H1 (cell line): Measurements from ENCODE around the gene STIL. TPM values are rescaled to one million over a fixed set of nuclear protein-coding genes. Genes with fewer than 3 reads are reported as not detected.

ENCODE experiments used
- CTCF ChIA-PET: fragments of 300-600 bp; sonication (Branson Sonifier 250); formaldehyde crosslinking; loops from one replicate; lab custom pipeline; 2021; ENCODE audit not compliant: partially characterized antibody; lab: Charles Lee
- POLR2A ChIA-PET: fragments of 300-600 bp; sonication (Branson Sonifier 250); formaldehyde crosslinking; loops from one replicate; lab custom pipeline; 2021; ENCODE audit warnings: inconsistent platforms; ENCODE audit not compliant: partially characterized antibody; lab: Charles Lee
- DNase-seq, 2 experiments: peaks; one replicate each; pipeline versions ENCODE4 v3.0.0 to v3.0.0-alpha.2; 2010 to 2022; ENCODE audit warnings: low spot score in 2 of 2, low read depth in 1 of 2, mixed read lengths in 1 of 2
- FAIRE-seq: peaks from 2 replicates; lab custom pipeline; 2011; peaks lifted over from hg19 to GRCh38; lab: Jason Lieb, UNC
- H2AFZ ChIP-seq: 2 replicates; pipeline ENCODE4 v1.8.1; 2012; ENCODE audit warnings: low read length, inconsistent platforms
- H2AK5ac ChIP-seq: 2 replicates; pipeline ENCODE4 v1.6.1; 2013; ENCODE audit warnings: low read depth, low read length
- H2BK120ac ChIP-seq: replicated peaks from 2 replicates; pipeline ENCODE3; 2013; ENCODE audit warnings: low read depth, low read length, inconsistent platforms
- H2BK12ac ChIP-seq: 2 replicates; pipeline ENCODE4 v1.6.1; 2013; ENCODE audit warnings: low read depth, low read length
- H2BK15ac ChIP-seq: 2 replicates; pipeline ENCODE4 v1.6.1; 2013; ENCODE audit warnings: low read length
- H2BK20ac ChIP-seq: 2 replicates; pipeline ENCODE4 v1.6.1; 2013; ENCODE audit warnings: low read length
- H2BK5ac ChIP-seq: 2 replicates; pipeline ENCODE4 v1.6.1; 2013; ENCODE audit warnings: low read depth, low read length
- H3K14ac ChIP-seq: 2 replicates; pipeline ENCODE4 v1.6.1; 2013; ENCODE audit warnings: inconsistent platforms; ENCODE audit not compliant: insufficient read length
- H3K18ac ChIP-seq: 2 replicates; pipeline ENCODE4 v1.6.1; 2013; ENCODE audit warnings: low read length; ENCODE audit errors: extremely low read depth
- H3K23ac ChIP-seq: 2 replicates; pipeline ENCODE4 v1.6.1; 2013; ENCODE audit warnings: inconsistent platforms; ENCODE audit not compliant: insufficient read length
- H3K23me2 ChIP-seq: 2 replicates; pipeline ENCODE4 v1.6.1; 2013; ENCODE audit warnings: low read depth, low read length
- H3K27ac ChIP-seq: 2 replicates; pipeline ENCODE4 v1.6.1; 2011; ENCODE audit warnings: low read depth, low read length, inconsistent platforms
- H3K27me3 ChIP-seq, 4 experiments: replicated peaks in 1 of 4; 1 replicate in 1 of 4; 2 replicates in 3 of 4; pipeline versions ENCODE4 v1.6.1 to v1.8.1; 2011 to 2013; ENCODE audit warnings: low read length in 3 of 4, mild to moderate bottlenecking in 3 of 4, inconsistent platforms in 2 of 4, mixed read lengths in 2 of 4, moderate library complexity in 1 of 4; ENCODE audit not compliant: control insufficient read depth in 3 of 4, insufficient read depth in 3 of 4; ENCODE audit errors: extremely low read depth in 1 of 4
- H3K36me3 ChIP-seq, 4 experiments: 2 replicates each; pipeline versions ENCODE4 v1.6.1 to v1.8.1; 2011 to 2013; ENCODE audit warnings: mild to moderate bottlenecking in 4 of 4, low read length in 3 of 4, moderate library complexity in 2 of 4, control low read depth in 1 of 4, inconsistent platforms in 1 of 4; ENCODE audit not compliant: insufficient read depth in 4 of 4, control insufficient read depth in 2 of 4
- H3K4ac ChIP-seq: replicated peaks from 2 replicates; pipeline ENCODE3; 2013; ENCODE audit warnings: low read length, low read depth, mixed read lengths, inconsistent platforms; ENCODE audit not compliant: insufficient read length
- H3K4me1 ChIP-seq, 4 experiments: replicated peaks in 1 of 4; 1 replicate in 1 of 4; 2 replicates in 3 of 4; pipeline versions ENCODE4 v1.6.1 to v1.8.1; 2011 to 2013; ENCODE audit warnings: low read length in 3 of 4, inconsistent platforms in 2 of 4, mixed read lengths in 1 of 4; ENCODE audit not compliant: insufficient read depth in 4 of 4, control insufficient read depth in 3 of 4
- H3K4me2 ChIP-seq, 2 experiments: 2 replicates each; pipeline versions ENCODE4 v1.6.1 to v1.8.1; 2011 to 2013; ENCODE audit warnings: low read depth in 2 of 2, low read length in 2 of 2, control low read depth in 1 of 2, inconsistent platforms in 1 of 2, mild to moderate bottlenecking in 1 of 2; ENCODE audit not compliant: insufficient read depth in 1 of 2
- H3K4me3 ChIP-seq, 4 experiments: fragments of 200-600, 300-600 bp in 1 of 4; sonication (generic), shearing (Covaris generic), sonication (Bioruptor Twin) in 1 of 4; 2 replicates each; pipeline versions ENCODE4 v1.5.1 to v1.8.1; 2011 to 2016; ENCODE audit warnings: low read length in 4 of 4, low read depth in 3 of 4, control low read depth in 2 of 4, inconsistent platforms in 2 of 4, mild to moderate bottlenecking in 2 of 4, mixed read lengths in 1 of 4, moderate library complexity in 1 of 4; ENCODE audit not compliant: insufficient read depth in 2 of 4; ENCODE audit errors: extremely low read depth in 1 of 4
- H3K56ac ChIP-seq: replicated peaks from 2 replicates; pipeline ENCODE3; 2013; ENCODE audit warnings: low read depth, mild to moderate bottlenecking, mixed read lengths, low read length, inconsistent platforms; ENCODE audit not compliant: insufficient read length
- H3K79me1 ChIP-seq: 2 replicates; pipeline ENCODE4 v1.6.1; 2013; ENCODE audit warnings: low read depth, low read length, control low read depth
- H3K79me2 ChIP-seq, 2 experiments: 2 replicates each; pipeline versions ENCODE4 v1.6.1 to v1.8.1; 2012 to 2013; ENCODE audit warnings: low read length in 2 of 2, mild to moderate bottlenecking in 2 of 2, inconsistent platforms in 1 of 2; ENCODE audit not compliant: insufficient read depth in 2 of 2, control insufficient read depth in 1 of 2
- H3K9ac ChIP-seq, 4 experiments: replicated peaks in 1 of 4; 1 replicate in 1 of 4; 2 replicates in 3 of 4; pipeline versions ENCODE4 v1.6.1 to v1.8.1; 2011 to 2013; ENCODE audit warnings: low read depth in 3 of 4, low read length in 3 of 4, control low read depth in 2 of 4, mild to moderate bottlenecking in 2 of 4, moderate library complexity in 2 of 4, inconsistent platforms in 1 of 4; ENCODE audit errors: extremely low read depth in 1 of 4
- H3K9me3 ChIP-seq, 2 experiments: 2 replicates each; pipeline versions ENCODE4 v1.6.1 to v1.8.1; 2012 to 2013; ENCODE audit warnings: mild to moderate bottlenecking in 2 of 2, moderate library complexity in 2 of 2, control low read depth in 1 of 2, inconsistent platforms in 1 of 2, low read depth in 1 of 2, low read length in 1 of 2, mixed read lengths in 1 of 2; ENCODE audit not compliant: insufficient read depth in 2 of 2
- H4K20me1 ChIP-seq, 2 experiments: replicated peaks in 1 of 2; 2 replicates each; pipeline versions ENCODE3 to v1.8.1; 2011 to 2013; ENCODE audit warnings: inconsistent platforms in 2 of 2, low read length in 2 of 2, mild to moderate bottlenecking in 1 of 2; ENCODE audit not compliant: insufficient read depth in 2 of 2, control insufficient read depth in 1 of 2
- H4K5ac ChIP-seq: 2 replicates; pipeline ENCODE4 v1.6.1; 2013; ENCODE audit warnings: low read length, low read depth, mixed read lengths, inconsistent platforms; ENCODE audit not compliant: insufficient read length
- H4K8ac ChIP-seq: 2 replicates; pipeline ENCODE4 v1.8.0; 2013; ENCODE audit warnings: mild to moderate bottlenecking, moderate library complexity, low read length, inconsistent platforms; ENCODE audit not compliant: insufficient read depth; ENCODE audit errors: extremely low read depth
- H4K91ac ChIP-seq: replicated peaks from 2 replicates; pipeline ENCODE3; 2013; ENCODE audit warnings: low read length, mixed read lengths, inconsistent platforms; ENCODE audit not compliant: insufficient read length
- ASH2L ChIP-seq: fragments of 200-600, 300-600 bp; sonication (generic); IDR thresholded peaks from one replicate; pipeline ENCODE4 v1.7.1; 2017; ENCODE audit warnings: low read length
- BCL11A ChIP-seq, 2 experiments: IDR thresholded peaks; one replicate each; pipeline ENCODE4 v1.6.1; 2011; ENCODE audit warnings: low read depth in 2 of 2, low read length in 2 of 2, mild to moderate bottlenecking in 2 of 2
- JUND ChIP-seq: IDR thresholded peaks from 2 replicates; pipeline ENCODE4 v1.6.1; 2011; ENCODE audit warnings: mild to moderate bottlenecking, improper control_type of control experiment, low read length
- MAX ChIP-seq: IDR thresholded peaks from 2 replicates; pipeline ENCODE4 v1.6.1; 2012; ENCODE audit warnings: inconsistent platforms
- RNF2 ChIP-seq: fragments of 200-900, 300-1000 bp; sonication (generic); IDR thresholded peaks from 2 replicates; pipeline ENCODE4 v1.7.1; 2016; ENCODE audit warnings: borderline replicate concordance, low read depth, mild to moderate bottlenecking, antibody characterized with exemption, low read length; ENCODE audit not compliant: poor library complexity, severe bottlenecking; ENCODE audit errors: missing control alignments
- TAF1 ChIP-seq: IDR thresholded peaks from 2 replicates; pipeline ENCODE4 v1.6.1; 2011; ENCODE audit warnings: mild to moderate bottlenecking, low read depth, low read length
- TCF12 ChIP-seq: IDR thresholded peaks from 2 replicates; pipeline ENCODE4 v1.6.1; 2011; ENCODE audit warnings: low read depth, mild to moderate bottlenecking, low read length
- TEAD4 ChIP-seq: IDR thresholded peaks from 2 replicates; pipeline ENCODE4 v1.6.1; 2012; ENCODE audit warnings: low read depth, low read length, inconsistent platforms, mixed read lengths
- WGBS, 2 experiments: shearing (Covaris generic) in 1 of 2; methylation state at CpG; one replicate each; pipeline versions ENCODE4 v1.1.6 to v1.1.7; 2013 to 2015; ENCODE audit warnings: low lambda C conversion rate in 2 of 2, mixed read lengths in 2 of 2, inconsistent platforms in 1 of 2, low coverage in 1 of 2, missing lambda C conversion rate in 1 of 2; ENCODE audit not compliant: insufficient replicate concordance in 2 of 2, insufficient coverage in 1 of 2, insufficient read length in 1 of 2; ENCODE audit errors: extremely low coverage in 1 of 2, missing lambda C conversion rate in 1 of 2; 5-methylcytosine and 5-hydroxymethylcytosine counted together
- polyA plus RNA-seq, 7 experiments: library from polyadenylated mRNA; depleted of rRNA in 3 of 7; stranded (reverse) in 5 of 7; unstranded in 2 of 7; fragments of >200 nt in 5 of 7; fragments of 200-250 nt in 2 of 7; gene quantifications; 1 replicate in 5 of 7; 2 replicates in 1 of 7; 4 replicates in 1 of 7; pipeline versions ENCODE4 v1.2.1 to v1.2.3, GENCODE V29; 2011 to 2013; ENCODE audit warnings: missing spikeins in 2 of 7, mixed read lengths in 2 of 7
- total RNA-seq: library from RNA; stranded (reverse); fragmentation: NEBNext Ultra II Directional; extraction: Animal tissue kit (Norgen Biotek cat#: 25700); gene quantifications from 2 replicates; pipeline ENCODE4 v1.2.1, GENCODE V29; 2021

The STIL gene
- total and polyA plus RNA-seq, 2 of the 8 experiments (the other 6 are each of a cell fraction or from before 2014, with no cell fraction given) = 13.6 to 25.1 TPM

DNA sequence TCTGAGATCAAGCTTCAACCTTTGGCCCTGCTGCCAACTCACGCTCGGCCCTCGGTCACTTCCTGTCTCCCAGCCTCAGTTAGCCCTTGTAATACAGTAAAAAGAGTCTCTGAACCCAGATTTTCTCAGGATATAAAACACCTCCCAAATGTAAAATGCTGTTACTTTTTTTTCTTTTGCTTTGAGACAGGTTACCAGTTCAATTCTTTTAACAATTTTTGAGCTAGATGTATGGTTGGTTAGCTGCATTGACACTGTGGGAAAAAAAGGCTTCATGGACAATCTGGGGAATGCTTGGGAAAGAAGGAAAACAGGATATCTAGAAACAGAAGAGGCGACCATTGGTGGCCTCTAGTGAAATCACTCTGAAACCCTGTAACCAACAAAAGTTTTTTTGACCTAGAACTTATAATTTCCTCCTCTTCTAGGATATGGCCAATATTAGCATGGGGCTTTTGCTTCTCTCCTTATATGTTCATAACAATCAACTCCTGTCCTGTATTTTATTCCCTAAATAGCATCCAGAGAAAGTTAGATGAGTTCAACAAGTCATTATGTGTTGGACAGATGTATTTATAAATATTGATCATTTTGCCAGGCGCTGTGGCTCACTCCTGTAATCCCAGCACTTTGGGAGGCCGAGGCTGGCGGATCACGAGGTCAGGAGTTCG, 21.0 kb upstream of the STIL start:
- Histone ChIP-seq H2AK5ac (no peak overlapping the region), H2BK12ac (no peak overlapping the region), H3K14ac (no peak overlapping the region), H2AFZ (no peak overlapping the region), H4K8ac (peak overlapping the region; percentile 97; the same call in 1 of the 2 replicates), H3K27me3 (no peaks in the 10 kb centered on the region), H3K4me2 (peak overlapping the region; percentile 60 to 85), H4K5ac (no peak overlapping the region), H3K36me3 (no peaks in the 10 kb centered on the region), H4K20me1 (no peaks in the 10 kb centered on the region), H2BK120ac (no peak overlapping the region), H3K9ac (peak overlapping the region in 3 of 4 experiments; percentile 68 to 78 (median 74); a peak in 4 of 7 replicates), H3K4ac (no peak overlapping the region), H3K23ac (no peak overlapping the region), H4K91ac (no peak overlapping the region), H3K4me1 (peaks cover 0 to 5% (median 3%) of the 10 kb centered on the region in 4 experiments; a peak in 5 of 7 replicates), H3K23me2 (no peaks in the 10 kb centered on the region; the same call in 1 of the 2 replicates), H2BK5ac (no peak overlapping the region), H3K9me3 (no peaks in the 10 kb centered on the region), H3K18ac (no peak overlapping the region), H3K4me3 (peak overlapping the region; percentile 79 to 94 (median 86)), H3K79me2 (peaks cover 0 to 16% of the 10 kb centered on the region in 2 experiments; a peak in 3 of 4 replicates), H2BK20ac (no peak overlapping the region), H3K27ac (peak overlapping the region; percentile 60; the same call in 1 of the 2 replicates), H3K79me1 (no peaks in the 10 kb centered on the region; the same call in 1 of the 2 replicates), H3K56ac (no peak overlapping the region), H2BK15ac (no peak overlapping the region)
- TF ChIP-seq MAX = no peak
- no peak for TF ChIP-seq TEAD4
- no peak for TF ChIP-seq ASH2L
- no peak for TF ChIP-seq RNF2
- TF ChIP-seq TCF12 = no peak
- no peak for TF ChIP-seq JUND
- no peak for TF ChIP-seq BCL11A (IDR thresholded peaks at IDR 0.05; ENCODE audit: low read depth in 2 of 2, low read length in 2 of 2)
- no peak for TF ChIP-seq TAF1
- FAIRE-seq (no peak), DNase-seq (no peak)
- ChIA-PET POLR2A (interaction anchor here (1.7 to 2.2 kb wide), 2 partner anchors 10 to 21 kb away, joined by 7 to 18 read pairs; partner anchors contain the start of gene STIL), CTCF (interaction anchor here (1.0 to 1.2 kb wide), 2 partner anchors 17 to 53 kb away, joined by 3 to 4 read pairs; no protein-coding TSS in a partner anchor)
- WGBS, 2 experiments = 60% methylated on average over 9 of the region's 9 CpGs; no CpG with 5 or more reads in 1 of the 2 experiments
